BE2C (cell line): Measurements from ENCODE around the gene SLC66A2.

Experiments used
- DNase-seq: peaks from one replicate; pipeline ENCODE4 v3.0.0-alpha.2; 2020
- H3K27me3 ChIP-seq: fragments of 250-450 bp; sonication (Bioruptor Pico); 2 replicates; pipeline ENCODE4 v1.5.1; 2020; ENCODE audit warnings: mild to moderate bottlenecking
- H3K36me3 ChIP-seq: fragments of 250-450 bp; sonication (Bioruptor Pico); 2 replicates; pipeline ENCODE4 v1.5.1; 2020; ENCODE audit warnings: mild to moderate bottlenecking
- H3K4me1 ChIP-seq: fragments of 250-450 bp; sonication (Bioruptor Pico); 2 replicates; pipeline ENCODE4 v1.5.1; 2020
- H3K4me3 ChIP-seq: 2 replicates; pipeline ENCODE4 v1.5.1; 2011; ENCODE audit warnings: low read depth, low read length
- H3K9me3 ChIP-seq: fragments of 250-450 bp; sonication (Bioruptor Pico); 2 replicates; pipeline ENCODE4 v1.5.1; 2020
- TF ChIP-seq, protein P1 (sequence below): IDR thresholded peaks from 2 replicates; pipeline ENCODE4 v1.5.1; 2012; ENCODE audit warnings: mild to moderate bottlenecking, low read depth, low read length

The SLC66A2 gene

DNA sequence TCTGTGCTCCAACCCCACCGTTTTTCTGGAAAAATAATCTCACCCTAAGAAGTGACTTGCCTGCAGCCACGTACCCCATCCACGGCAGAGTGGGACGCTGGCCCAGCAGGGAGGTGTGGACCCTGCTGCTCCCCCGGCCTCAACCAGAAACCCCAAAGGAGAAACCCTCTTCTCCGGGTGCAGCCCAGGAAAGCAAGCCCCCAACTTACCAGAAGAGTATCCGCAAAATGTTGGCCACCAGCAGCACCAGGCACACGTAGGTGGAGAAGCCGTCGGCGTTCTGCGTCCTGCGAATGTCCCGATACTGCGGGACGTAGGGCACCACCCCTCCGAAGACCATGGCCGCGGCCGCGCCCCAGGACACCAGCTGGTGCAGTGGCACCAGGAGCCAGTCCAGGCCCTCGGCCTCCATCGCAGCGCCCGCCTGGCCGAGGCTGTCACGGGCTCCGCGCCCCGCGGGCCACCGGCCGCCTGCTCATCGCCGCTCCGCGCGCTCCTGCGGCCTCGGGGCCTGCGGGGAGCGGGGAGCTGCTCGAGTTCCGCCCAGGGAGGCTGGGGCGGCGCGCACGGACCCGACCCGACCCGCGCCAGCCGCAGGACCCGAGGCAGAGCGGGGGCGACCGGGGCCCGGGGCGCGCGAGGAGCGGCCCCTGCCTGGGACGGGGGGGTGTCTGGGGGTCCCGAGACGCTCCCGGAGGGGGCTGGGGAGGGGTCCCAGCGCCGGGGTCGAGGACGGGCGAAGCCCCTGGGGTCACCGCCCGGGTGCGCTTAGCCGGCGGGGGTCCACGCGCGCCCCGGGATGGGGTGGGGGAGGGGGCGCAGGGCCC lies 725 bp downstream of the SLC66A2 start:
- peak; percentile 23 for DNase-seq
- H3K27me3 ChIP-seq = no peaks in the 10 kb centered on the region

DNA sequence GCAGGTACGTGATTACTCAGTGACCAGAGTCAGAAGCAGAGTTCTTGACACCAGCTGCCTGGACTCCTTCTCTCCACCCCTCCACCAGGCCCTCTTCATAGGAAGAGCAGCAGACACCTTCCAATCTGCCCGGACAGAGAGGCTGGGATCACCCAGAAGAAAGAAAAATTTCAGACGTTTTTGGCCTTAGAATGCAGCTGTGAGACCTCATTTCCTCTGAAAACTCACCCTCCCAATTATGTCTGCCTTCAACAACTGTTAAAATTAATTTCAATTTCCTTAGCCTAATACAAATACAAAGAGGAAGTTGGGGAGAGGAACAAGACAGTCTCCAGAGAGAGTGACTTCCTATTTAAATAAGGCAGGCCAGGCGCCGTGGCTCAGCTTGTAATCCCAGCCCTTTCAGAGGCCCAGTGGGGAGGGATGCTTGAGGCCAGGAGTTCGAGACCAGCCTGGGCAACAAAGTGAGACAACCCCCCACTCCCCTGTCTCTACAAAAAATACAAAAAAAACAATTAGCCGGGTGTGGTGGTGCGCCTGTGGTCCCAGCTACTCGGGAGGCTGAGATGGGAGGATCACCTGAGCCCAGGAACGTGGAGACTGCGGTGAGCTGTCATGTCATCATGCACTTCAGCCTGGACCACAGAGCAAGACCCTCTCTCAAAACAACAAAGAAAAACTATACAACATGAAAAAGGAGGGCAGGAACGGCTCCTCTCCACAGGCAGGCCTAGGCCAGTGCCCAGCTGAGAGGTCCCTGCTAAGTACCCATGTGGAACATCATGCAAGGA lies 1.6 kb downstream of the SLC66A2 start:
- H3K4me3 ChIP-seq = peak overlapping the region; percentile 44
- H3K27me3 ChIP-seq = no peaks in the 10 kb centered on the region
- H3K4me1 ChIP-seq = no peaks in the 10 kb centered on the region

More for the DNA sequence above, 725 bp downstream of the SLC66A2 start:
- no peaks in the 10 kb centered on the region for H3K9me3 ChIP-seq
- H3K4me3 ChIP-seq = peak overlapping the region; percentile 44
- H3K4me1 ChIP-seq = no peaks in the 10 kb centered on the region
- H3K36me3 ChIP-seq = no peaks in the 10 kb centered on the region
- TF ChIP-seq, protein P1, sequence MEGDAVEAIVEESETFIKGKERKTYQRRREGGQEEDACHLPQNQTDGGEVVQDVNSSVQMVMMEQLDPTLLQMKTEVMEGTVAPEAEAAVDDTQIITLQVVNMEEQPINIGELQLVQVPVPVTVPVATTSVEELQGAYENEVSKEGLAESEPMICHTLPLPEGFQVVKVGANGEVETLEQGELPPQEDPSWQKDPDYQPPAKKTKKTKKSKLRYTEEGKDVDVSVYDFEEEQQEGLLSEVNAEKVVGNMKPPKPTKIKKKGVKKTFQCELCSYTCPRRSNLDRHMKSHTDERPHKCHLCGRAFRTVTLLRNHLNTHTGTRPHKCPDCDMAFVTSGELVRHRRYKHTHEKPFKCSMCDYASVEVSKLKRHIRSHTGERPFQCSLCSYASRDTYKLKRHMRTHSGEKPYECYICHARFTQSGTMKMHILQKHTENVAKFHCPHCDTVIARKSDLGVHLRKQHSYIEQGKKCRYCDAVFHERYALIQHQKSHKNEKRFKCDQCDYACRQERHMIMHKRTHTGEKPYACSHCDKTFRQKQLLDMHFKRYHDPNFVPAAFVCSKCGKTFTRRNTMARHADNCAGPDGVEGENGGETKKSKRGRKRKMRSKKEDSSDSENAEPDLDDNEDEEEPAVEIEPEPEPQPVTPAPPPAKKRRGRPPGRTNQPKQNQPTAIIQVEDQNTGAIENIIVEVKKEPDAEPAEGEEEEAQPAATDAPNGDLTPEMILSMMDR = no peak

DNA sequence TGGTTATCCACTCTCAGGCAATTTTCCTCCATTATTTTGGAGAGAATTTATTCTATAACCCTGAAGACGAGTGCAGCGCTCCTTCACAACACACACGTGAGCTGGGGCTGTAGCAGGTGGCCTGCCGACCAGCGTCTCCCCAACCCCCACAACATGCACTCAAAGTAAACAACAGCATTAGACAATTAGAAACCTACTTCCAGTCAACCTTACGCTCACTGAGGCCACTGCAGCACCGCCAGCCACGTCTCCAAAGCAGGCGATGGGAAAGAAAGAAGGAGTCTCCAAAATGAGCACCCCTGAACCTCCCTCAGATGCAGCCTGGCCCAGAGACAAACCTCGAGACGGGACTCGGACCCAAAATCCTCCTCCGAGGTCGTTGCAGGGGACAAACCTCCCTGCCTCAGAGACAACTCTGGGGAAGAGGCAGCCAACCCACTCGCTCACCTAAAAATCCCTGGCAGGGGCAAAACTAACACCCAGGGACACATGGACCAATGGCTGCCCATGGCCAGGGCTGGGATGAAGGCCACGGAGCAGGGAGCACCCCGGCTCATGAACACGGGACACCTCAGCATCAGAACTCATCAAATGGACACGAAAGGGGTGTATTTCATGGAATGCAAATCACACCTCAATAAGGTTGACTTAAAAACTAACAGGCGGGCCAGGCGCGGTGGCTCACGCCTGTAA lies 2.6 kb downstream of the SLC66A2 start:
- Histone ChIP-seq H3K4me1 (no peaks in the 10 kb centered on the region), H3K4me3 (no peak overlapping the region), H3K27me3 (no peaks in the 10 kb centered on the region), H3K36me3 (no peaks in the 10 kb centered on the region), H3K9me3 (no peaks in the 10 kb centered on the region)
- no peak for DNase-seq
- TF ChIP-seq, protein P1 = no peak

More for the DNA sequence above, 1.6 kb downstream of the SLC66A2 start:
- H3K36me3 ChIP-seq = no peaks in the 10 kb centered on the region
- TF ChIP-seq, protein P1 = no peak
- DNase-seq = no peak
- H3K9me3 ChIP-seq = no peaks in the 10 kb centered on the region

DNA sequence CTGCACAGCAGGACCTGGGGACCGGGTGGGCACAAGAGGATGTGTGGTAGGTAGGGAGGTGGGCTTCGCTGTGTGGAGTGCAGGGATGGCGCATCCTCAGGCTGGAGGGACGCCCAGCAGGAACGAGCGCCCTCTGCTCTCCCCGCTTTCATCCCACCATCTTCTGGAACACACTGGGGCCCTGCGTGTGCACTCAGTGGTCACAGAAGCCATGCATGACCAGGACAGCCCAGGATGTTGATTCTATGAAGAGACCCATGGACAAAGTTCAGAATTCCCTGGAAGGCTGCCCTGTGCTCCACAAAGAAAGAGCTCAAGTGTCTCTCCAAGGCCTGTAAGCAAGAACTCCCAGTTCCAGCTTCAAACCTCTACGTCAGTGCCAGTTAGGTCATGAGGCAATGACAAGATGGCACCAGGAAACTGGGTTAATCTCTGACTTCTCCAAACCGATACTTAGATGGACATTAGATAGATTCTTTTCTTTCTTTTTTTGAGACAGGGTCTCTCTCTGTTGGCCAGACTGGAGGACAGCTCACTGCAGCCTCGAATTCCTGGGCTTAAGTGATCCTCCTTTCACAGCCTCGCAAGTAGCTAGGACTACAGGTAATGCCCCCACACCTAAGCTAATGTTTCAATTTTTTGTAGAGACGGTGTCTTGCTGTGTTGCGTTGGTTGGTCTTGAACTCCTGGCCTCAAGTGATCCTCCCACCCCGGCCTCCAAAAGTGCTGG lies 3.4 kb downstream of the SLC66A2 start:
- H3K9me3 ChIP-seq = no peaks in the 10 kb centered on the region
- no peaks in the 10 kb centered on the region for H3K4me1 ChIP-seq
- DNase-seq = no peak
- TF ChIP-seq, protein P1 = no peak
- H3K36me3 ChIP-seq = no peaks in the 10 kb centered on the region
- no peak overlapping the region for H3K4me3 ChIP-seq
- no peaks in the 10 kb centered on the region for H3K27me3 ChIP-seq

DNA sequence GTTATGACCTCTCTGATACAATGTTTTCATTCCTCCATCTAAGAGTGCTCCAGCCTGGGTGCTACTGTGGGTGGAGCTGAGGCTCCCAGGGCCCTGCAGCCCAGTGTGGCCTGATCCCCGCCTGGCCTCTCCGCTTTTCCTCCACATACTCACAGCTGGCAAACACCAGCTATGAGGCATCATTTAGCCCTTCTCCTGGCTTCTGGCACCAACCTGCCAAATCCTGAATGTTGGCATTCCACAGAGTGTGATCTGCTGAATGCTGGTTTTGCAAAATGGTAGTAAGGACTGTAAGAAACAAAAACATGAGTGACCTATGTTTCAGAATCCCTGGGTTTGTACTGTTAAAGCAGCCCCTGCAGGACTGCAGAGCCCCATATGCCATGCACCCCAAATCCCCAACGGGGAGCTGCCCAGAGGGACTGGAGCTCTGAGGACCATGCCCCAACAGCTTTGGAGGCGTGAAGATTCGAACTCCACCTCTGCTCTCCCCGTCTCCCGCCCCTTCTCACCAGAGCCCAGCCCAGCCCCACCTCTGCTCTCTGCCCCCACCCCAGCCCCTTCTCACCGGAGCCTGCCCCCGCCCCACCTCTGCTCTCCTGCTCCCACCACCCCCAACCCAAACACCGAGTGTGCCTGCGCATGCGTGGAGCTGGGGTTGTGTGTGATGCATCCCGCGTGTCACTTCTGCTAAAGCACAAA lies 4.2 kb downstream of the SLC66A2 start:
- DNase-seq = no peak
- H3K4me1 ChIP-seq = no peaks in the 10 kb centered on the region

More for the DNA sequence above, 4.2 kb downstream of the SLC66A2 start:
- Histone ChIP-seq H3K9me3 (no peaks in the 10 kb centered on the region), H3K27me3 (no peaks in the 10 kb centered on the region), H3K36me3 (no peaks in the 10 kb centered on the region), H3K4me3 (no peak overlapping the region)
- TF ChIP-seq, protein P1 = no peak
